IPS-18c (cell line): ENCODE data around the gene SETDB2.
"Not testable (repeated sequence)": the region's sequence is repeated elsewhere in the genome, so short reads cannot be mapped to it uniquely, and the experiment has no call there.

Experiments
- H3K4me3 ChIP-seq: 2 replicates; pipeline ENCODE4 v1.7.0; 2013; ENCODE audit warnings: low read depth, mild to moderate bottlenecking, low read length, moderate library complexity; ENCODE audit not compliant: insufficient read depth
- H3K9me3 ChIP-seq: one replicate; pipeline ENCODE4 v1.6.1; 2013; ENCODE audit warnings: mild to moderate bottlenecking, low read length, moderate library complexity; ENCODE audit not compliant: control insufficient read depth, insufficient read depth

Gene SETDB2

DNA sequence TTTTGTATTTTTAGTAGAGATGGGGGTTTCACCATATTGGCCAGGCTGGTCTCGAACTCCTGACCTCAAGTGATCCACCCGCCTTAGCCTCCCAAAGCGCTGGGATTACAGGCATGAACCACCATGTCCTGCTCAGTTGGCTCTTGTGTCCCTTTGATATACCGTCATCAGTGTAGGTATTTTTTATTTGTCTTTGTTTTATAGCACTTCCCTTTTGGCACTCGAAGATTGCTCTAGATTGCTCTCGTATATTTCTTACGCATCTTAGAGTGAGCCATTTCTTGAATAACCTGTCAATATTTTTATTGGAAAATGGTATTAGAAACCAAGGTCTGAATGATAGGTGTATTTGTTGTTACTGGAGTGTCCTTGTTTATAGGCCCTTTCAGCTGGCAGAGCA is 9.4 kb downstream of the SETDB2 start:
- Histone ChIP-seq H3K9me3 (no peaks in the 10 kb centered on the region), H3K4me3 (no peak overlapping the region)

DNA sequence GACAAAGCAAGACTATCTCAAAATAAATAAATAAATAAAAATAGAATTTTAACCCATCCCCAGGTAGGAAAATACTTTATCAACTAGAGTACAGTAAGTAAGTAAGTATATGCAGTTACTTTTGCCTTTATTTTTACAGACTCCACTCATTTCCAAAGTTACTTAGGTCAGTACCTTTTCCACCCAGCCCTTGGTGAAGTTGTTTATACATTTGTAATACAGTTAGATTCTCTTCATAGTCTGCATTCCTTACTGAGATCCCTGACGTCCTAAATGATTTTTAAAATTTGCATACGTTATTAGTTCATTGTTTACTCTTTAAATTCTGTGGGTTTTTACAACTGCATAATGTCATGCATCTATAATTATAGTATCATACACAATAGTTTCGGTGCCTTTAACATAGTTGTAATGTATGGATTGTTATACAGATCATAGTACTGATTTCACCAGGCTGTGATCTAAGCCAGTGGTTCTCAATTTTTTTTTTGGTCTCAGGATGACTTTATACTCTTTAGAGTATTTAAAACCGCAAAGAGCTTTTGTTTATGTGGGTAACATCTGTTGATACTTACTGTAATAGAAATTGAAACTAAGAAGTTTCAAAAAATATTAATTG is 10.4 kb downstream of the SETDB2 start:
- H3K9me3 ChIP-seq = no peaks in the 10 kb centered on the region
- no peak overlapping the region for H3K4me3 ChIP-seq

DNA sequence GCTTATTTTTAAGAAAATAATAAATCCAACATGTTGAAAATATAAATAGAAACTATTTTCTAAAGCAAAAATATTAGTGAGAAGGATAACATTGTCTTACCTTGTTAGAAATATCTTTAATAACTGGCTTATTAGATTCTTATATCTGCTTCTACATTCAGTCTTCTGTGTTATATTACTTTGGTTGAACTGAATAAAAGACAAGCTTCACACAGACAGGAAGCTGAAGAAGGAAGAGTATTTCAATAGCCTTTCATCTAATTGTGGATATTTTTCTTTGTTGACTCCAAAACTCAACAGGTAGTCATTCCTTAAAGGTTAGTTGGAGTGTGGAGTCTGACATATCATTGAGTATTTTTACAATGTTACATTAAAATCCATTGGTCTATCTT is 10.9 kb downstream of the SETDB2 start:
- no peak overlapping the region for H3K4me3 ChIP-seq
- H3K9me3 ChIP-seq = no peaks in the 10 kb centered on the region

DNA sequence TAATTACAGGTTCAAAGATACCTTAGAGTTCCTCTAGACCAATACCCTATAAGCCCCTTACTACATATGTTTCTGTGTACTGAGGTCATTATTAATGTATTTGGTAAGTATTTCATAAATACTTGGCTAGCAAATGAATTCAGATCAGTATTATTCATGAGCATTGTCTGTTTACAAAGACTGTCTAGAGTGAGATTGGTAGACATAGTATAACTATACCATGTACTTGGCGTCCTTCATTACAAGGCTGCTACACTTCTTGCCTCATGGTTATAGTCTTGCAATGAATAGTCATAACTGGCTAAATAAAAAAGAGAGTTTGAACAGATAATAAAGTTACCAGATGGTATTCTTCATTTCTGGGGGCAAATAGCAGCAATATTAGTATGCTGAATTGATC is 12.1 kb downstream of the SETDB2 start:
- Histone ChIP-seq H3K9me3 (no peaks in the 10 kb centered on the region), H3K4me3 (no peak overlapping the region)

DNA sequence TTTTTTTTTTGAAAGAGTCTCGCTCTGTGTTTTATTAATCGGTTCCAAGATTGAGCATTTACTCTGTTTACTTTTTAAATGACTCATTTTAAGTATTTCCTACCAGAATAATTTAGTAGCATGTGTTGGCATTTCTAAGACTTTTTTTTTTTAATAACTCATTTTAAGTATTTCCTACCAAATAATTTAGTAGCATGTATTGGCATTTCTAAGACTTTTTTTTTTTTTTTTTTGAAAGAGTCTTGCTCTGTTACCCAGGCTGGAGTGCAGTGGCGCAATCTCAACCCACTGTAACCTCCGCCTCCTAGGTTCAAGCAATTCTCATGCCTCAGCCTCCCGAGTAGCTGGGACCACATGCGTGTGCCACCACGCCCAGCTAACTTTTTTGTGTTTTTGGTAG is 13.1 kb downstream of the SETDB2 start:
- Histone ChIP-seq H3K4me3 (no peak overlapping the region), H3K9me3 (no peaks in the 10 kb centered on the region)

DNA sequence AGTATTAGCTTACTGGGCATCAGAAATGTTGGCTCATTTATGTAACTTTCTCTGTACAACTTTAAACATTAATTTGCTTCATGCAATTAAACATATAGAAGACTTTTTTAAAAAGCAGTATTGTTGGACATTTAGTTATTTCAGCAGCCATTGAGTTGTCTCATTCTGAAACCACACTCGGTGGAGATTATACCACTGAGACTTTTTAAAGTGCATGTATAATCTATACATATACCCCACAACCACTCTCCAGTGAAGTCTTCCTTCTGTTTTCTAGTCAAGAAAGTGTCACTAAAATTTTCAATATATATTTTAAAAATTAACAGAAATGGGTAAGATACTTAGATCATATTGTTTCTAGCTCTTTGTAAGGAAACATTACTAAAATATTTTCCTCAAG is 15.5 kb downstream of the SETDB2 start:
- peaks cover 5% of the 10 kb centered on the region for H3K9me3 ChIP-seq

DNA sequence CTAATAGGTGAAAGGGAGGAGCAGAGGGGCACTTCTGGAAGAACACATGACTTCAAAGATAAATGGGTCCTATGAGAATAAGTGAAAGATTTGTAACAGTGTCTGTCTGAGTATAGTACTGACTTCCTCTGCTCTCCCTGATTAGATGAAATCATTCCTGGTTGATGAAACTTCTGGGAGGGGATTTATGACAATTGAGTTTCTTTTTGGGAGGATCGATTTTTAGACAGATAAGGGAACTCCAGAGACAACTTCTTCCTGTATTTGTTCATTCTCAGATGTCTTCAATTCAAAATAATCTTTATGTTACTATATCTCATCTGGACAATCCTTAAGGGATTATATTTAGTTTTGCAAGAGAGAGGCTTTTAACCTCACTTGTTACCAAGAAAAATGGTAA is 20.0 kb downstream of the SETDB2 start:
- no peak overlapping the region for H3K4me3 ChIP-seq

More for the DNA sequence above, 15.5 kb downstream of the SETDB2 start:
- no peak overlapping the region for H3K4me3 ChIP-seq

DNA sequence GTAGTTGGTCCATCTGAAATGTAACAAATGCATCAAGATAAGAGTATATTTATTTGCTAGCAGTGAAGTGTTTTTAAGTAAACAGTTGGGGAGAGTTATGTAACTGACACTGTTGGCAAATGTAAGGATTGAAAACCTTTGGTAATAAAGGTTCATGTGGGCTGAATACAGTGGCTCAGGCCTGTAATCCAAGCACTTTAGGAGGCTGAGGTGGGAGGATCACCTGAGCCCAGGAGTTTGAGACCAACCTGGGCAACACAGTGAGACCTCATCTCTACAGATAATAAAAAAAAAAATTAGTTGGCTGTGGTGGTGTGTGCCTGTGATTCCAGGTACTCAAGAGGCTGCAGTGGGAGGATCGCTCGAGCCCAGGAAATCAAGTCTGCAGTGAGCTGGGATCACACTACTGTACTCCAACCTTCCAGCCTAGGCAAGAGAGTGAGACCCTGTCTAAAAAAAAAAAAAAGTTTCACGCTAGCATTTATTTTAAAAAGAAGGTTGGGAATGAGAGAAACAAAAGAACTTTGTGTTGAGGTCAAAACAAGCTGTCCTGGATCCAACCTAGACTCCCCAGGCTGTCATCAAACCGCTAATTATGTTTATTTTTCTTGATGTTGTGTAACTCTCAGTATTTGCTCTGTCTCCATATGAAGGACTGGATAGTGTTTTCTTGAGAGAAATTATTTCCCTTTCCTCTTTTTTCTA is 20.7 kb downstream of the SETDB2 start:
- Histone ChIP-seq H3K4me3 (no peak overlapping the region), H3K9me3 (peaks cover 5% of the 10 kb centered on the region)

More for the DNA sequence above, 20.0 kb downstream of the SETDB2 start:
- H3K9me3 ChIP-seq = peaks cover 5% of the 10 kb centered on the region

DNA sequence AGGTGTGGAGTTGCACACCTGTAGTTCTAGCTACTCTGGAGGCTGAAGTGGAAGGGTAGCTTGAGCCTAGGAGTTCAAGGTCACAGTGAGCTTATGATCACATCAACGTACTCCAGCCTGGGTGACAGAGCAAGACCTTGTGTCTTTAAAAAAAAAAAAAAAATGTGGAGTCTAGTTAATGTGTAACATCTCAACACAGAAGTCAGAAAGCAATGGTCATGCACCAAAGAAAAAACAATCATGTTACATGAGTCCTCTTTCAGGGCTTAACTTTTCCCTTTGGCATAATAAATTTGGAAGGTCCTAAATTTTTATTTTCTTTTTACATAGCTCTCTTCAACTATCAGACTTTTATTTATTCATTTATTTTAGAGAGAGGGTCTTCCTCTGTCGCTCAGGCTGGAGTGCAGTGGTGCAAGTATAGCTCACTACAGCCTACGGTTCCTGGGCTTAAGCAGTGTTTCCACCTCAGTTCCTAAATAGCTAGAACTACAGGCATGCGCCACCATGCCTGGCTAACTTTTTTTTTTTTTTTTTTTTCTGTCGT is 22.3 kb downstream of the SETDB2 start:
- H3K9me3 ChIP-seq = peaks cover 5% of the 10 kb centered on the region
- H3K4me3 ChIP-seq = no peak overlapping the region

DNA sequence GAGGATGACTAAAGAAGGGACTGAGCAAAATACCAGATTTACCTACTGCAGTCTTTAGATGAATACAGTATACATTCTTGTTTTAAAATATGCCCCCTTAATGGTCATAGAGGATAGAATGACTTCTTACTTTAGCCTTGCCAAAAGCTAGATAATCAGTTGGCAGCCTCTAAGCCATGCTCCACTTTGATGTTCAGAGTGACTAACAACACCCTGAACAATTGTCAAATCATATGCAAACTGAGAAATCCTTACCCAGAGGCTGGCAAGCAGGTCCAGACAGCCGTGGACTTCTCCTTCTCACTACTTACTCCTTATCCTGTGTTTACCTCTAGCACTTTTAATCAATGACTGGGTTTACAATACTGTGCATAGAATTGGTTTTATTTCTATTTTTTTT is 28.1 kb downstream of the SETDB2 start:
- no peak overlapping the region for H3K4me3 ChIP-seq
- no peaks in the 10 kb centered on the region for H3K9me3 ChIP-seq

DNA sequence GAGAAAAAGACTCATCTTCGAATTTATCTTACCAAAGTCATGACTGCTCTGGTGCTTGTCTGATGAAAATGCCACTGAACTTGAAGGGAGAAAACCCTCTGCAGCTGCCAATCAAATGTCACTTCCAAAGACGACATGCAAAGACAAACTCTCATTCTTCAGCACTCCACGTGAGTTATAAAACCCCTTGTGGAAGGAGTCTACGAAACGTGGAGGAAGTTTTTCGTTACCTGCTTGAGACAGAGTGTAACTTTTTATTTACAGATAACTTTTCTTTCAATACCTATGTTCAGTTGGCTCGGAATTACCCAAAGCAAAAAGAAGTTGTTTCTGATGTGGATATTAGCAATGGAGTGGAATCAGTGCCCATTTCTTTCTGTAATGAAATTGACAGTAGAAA is 32.5 kb downstream of the SETDB2 start:
- Histone ChIP-seq H3K9me3 (no peaks in the 10 kb centered on the region), H3K4me3 (no peak overlapping the region)

DNA sequence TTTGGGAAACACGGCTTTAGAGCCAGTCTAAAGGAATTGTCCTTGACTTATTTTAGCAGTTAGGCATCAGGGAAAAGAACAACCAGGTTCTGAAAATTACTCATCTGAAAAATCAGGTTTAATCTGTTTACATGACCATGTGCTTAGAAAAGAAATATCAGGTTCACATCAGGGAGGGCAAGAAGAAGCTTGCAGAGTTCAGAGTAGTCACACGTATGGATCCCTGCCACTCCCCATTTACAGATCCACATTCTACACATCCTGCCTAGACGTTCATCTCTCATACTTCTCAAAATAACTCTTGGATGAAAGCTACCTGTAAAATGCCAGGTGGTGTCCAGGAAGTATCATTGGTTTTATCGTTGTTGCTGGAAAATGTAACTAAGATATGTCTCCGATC is 37.7 kb downstream of the SETDB2 start:
- no peaks in the 10 kb centered on the region for H3K9me3 ChIP-seq
- no peak overlapping the region for H3K4me3 ChIP-seq

DNA sequence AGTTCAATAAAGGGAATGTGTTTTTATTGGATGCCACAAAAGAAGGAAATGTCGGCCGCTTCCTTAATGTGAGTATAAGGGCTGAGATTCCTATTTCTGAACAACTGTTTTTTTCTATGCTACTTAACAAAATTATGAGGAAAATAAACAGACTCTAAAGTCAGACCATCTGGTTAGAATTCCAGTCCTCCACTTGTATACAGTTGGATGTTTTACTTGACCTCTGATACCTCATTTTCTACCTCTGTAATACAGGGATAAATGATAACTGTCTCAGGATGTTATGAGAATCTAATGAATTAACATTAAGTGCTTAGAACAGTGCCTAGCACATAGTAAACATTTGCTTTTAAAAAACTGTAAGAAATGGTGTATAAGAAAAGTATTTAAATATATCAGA is 44.5 kb downstream of the SETDB2 start:
- H3K9me3 ChIP-seq = no peaks in the 10 kb centered on the region
- H3K4me3 ChIP-seq = no peak overlapping the region

DNA sequence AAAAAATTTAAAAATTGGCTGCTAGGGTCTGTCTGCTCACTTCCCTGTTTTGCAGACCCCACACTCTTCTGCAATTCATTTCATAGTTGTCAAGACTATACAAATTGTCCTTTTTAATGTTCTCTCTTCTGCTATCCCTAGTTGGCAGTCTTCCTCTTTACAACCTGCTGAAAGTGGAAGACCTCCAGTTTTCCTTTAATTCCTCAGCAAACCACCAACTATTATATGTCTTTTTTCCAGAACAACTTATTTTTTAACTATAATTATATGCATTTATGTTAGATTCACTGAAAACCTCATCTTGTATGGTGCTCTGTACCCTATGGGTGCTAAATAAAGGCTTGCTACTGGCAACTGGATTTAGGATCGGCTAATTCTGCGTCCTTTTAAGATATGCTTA is 50.6 kb downstream of the SETDB2 start:
- no peaks in the 10 kb centered on the region for H3K9me3 ChIP-seq

DNA sequence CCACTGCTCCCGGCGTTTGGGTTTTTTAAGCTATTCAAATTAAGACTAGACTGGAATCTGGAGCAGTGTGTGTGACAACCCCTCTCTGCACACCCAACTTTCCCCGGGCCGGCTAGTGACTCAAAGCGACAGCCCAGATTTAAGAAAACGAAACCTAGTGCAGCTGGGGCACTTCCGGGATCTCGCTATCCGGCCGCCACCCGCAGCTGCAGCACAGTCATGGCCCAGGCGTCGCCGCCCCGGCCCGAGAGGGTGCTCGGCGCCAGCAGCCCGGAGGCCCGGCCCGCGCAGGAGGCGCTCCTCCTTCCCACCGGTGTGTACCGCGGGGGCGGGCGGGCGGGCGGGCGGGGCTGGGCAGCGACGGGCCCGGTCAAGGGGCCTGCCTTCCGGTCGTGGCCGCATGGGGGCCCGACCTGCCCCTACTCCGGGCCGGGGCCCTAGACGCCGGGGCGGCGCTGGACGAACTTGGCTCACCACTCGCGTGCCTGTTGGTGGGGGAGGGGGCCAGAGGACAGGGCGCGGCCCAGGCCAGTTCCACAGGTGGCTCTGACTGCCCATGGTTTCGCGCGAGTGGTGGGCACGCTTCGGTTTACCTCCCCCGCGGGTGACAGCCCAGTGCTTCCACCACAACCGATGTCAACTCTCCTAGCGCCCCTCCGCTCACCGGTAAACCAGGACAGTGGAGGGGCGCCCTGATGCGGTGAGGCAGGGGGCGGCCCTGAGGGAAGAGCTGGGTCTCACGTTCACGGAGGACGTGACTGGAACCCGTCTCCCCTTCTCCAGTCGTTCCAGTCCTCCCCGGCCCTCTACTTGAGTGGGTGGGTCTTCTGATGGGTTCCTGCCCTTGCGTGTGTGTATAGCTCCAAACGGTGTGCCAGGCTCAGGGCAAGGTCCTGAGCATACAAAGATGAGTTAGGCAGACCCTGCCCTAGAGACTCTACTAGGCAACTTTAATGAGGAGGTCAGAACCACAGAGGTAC is 52.0 kb downstream of the SETDB2 start, which contains the start of gene PHF11:
TSS of gene PHF11 (plus strand) at position 171 of the 980 bp plus-strand sequence. CDS start at position 220, 49 bp downstream.
- H3K4me3 ChIP-seq = peak within 1 kb of the TSS; percentile 67

More for the DNA sequence above, 50.6 kb downstream of the SETDB2 start:
- peak overlapping the region; percentile 67; the same call in 1 of the 2 replicates for H3K4me3 ChIP-seq

DNA sequence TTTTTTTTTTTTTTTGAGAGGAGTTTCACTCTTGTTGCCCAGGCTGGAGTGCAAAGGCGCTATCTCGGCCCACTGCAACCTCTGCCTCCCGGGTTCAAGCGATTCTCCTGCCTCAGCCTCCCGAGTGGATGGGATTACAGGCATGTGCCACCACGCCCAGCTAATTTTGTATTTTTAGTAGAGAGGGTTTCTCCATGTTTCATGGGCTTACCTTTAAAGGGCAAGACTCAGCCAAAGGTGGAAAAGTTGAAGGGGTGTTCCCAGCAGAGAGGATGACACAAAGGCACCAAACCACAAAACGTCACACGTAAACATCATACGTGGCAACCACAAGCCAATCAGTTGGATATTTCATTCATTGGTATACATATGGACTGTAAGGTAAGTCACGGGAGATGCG is 52.8 kb downstream of the SETDB2 start:
- H3K4me3 ChIP-seq, H3K9me3 ChIP-seq: not testable (repeated sequence)

More for the DNA sequence above, 52.0 kb downstream of the SETDB2 start, which contains the start of gene PHF11:
- H3K9me3 ChIP-seq = no peaks in the 10 kb centered on the region

DNA sequence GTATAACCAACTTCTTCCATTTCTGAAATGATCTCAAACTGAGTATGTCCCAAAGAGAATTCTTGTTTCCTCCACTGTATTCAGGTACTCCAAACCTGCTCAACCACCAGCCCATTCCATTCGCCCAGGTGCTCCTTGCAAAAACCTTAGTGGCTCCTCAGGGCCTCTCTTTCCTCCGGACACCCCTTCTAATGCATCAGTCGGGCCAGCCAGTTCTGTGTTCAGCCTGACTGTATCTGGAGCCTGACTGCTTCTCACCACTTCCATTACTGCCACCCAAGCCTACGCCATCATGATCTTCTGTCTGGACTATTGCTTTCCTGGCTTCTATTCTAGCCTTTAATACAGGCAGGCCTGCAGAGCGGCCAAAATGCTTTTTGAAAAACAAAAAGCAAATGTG is 53.2 kb downstream of the SETDB2 start:
- Histone ChIP-seq H3K4me3 (no peak overlapping the region), H3K9me3 (no peaks in the 10 kb centered on the region)
